HG03442 (cell line): ENCODE measurements around the gene CMKLR1.

ENCODE experiments used
- ATAC-seq: cut with Tn5 transposase; IDR thresholded peaks from one replicate; pipeline ENCODE4 v1.9.1; 2021; ENCODE audit warnings: mild to moderate bottlenecking, moderate library complexity; ENCODE audit not compliant: unreplicated experiment

The CMKLR1 gene

GRCh38 chr12:108302016-108302402 is 37.1 kb downstream of the CMKLR1 start:
- no peak for ATAC-seq

GRCh38 chr12:108301346-108301745 is 37.8 kb downstream of the CMKLR1 start:
- no peak for ATAC-seq

- no peak for ATAC-seq
Measured at GRCh38 chr12:108299980-108300696, 39.0 kb downstream of the CMKLR1 start.

GRCh38 chr12:108299516-108299915 is 39.6 kb downstream of the CMKLR1 start:
- ATAC-seq, result no peak

GRCh38 chr12:108298761-108299275 is 40.3 kb downstream of the CMKLR1 start:
- no peak for ATAC-seq

GRCh38 chr12:108297895-108298760 is 41.0 kb downstream of the CMKLR1 start:
- no peak for ATAC-seq

GRCh38 chr12:108297424-108297823 is 41.7 kb downstream of the CMKLR1 start:
- no peak for ATAC-seq

GRCh38 chr12:108296945-108297344 is 42.2 kb downstream of the CMKLR1 start:
- ATAC-seq, result no peak

- no peak for ATAC-seq
Measured at GRCh38 chr12:108295641-108296040, 43.5 kb downstream of the CMKLR1 start.

GRCh38 chr12:108289350-108290161 is 49.6 kb downstream of the CMKLR1 start:
- ATAC-seq, result no peak

- no peak for ATAC-seq
Measured at GRCh38 chr12:108287227-108287626, 51.9 kb downstream of the CMKLR1 start.

- ATAC-seq, result no peak
Measured at GRCh38 chr12:108285016-108285415, 54.1 kb downstream of the CMKLR1 start.

- no peak for ATAC-seq
Measured at GRCh38 chr12:108284163-108284562, 54.9 kb downstream of the CMKLR1 start.

GRCh38 chr12:108282676-108283075 is 56.4 kb downstream of the CMKLR1 start:
- ATAC-seq, result no peak

GRCh38 chr12:108282160-108282559 is 57.0 kb downstream of the CMKLR1 start:
- ATAC-seq, result no peak

- no peak for ATAC-seq
Measured at GRCh38 chr12:108277613-108278012, 61.5 kb downstream of the CMKLR1 start.

GRCh38 chr12:108273217-108273616 is 65.9 kb downstream of the CMKLR1 start:
- no peak for ATAC-seq

GRCh38 chr12:108271951-108272872 is 66.9 kb downstream of the CMKLR1 start:
- no peak for ATAC-seq

- no peak for ATAC-seq
Measured at GRCh38 chr12:108270849-108271143, 68.3 kb downstream of the CMKLR1 start.
